ENCODE results near the gene SLC19A1. TPM values are rescaled to one million over a fixed set of nuclear protein-coding genes. Genes with fewer than 3 reads are reported as not detected.

SLC19A1 gene
- polyA plus RNA-seq, 1 of the 3 experiments (the other 2 are of a cell fraction) = 15.0 TPM

GRCh38 chr21:45546636-45547544, 4.7 kb upstream of the SLC19A1 start:
- H3K4me1 ChIP-seq (ENCODE audit: control insufficient read depth in 1 of 2, insufficient read depth in 2 of 2, low read depth in 1 of 2, low read length in 1 of 2) = peaks cover 0 to 13% of the 10 kb centered on the region in 2 experiments; a peak in 1 of 4 replicates
- H2AFZ ChIP-seq (ENCODE audit: low read depth) = no peak overlapping the region
- ChIA-PET CTCF (interaction anchor here (1.0 to 3.1 kb wide), 5 partner anchors 9 to 274 kb away, joined by 3 to 14 read pairs (median 5); no protein-coding TSS in a partner anchor), POLR2A (no interaction called here)
- no peak for DNase-seq
- H3K36me3 ChIP-seq (replicated peaks in 1 of 2; ENCODE audit: control insufficient read depth in 1 of 2, insufficient read depth in 2 of 2, low read length in 1 of 2) = no peaks in the 10 kb centered on the region
- H3K27ac ChIP-seq (ENCODE audit: low read depth in 2 of 2, low read length in 1 of 2) = no peak overlapping the region
- no peak overlapping the region for H3K4me3 ChIP-seq (ENCODE audit: low read depth in 2 of 2, low read length in 1 of 2)
- H3F3A ChIP-seq (replicated peaks; ENCODE audit: insufficient read depth) = no peaks in the 10 kb centered on the region
- H4K20me1 ChIP-seq (ENCODE audit: insufficient read depth) = no peaks in the 10 kb centered on the region
- H3K4me2 ChIP-seq = no peak overlapping the region
- no peaks in the 10 kb centered on the region for H3K27me3 ChIP-seq (ENCODE audit: insufficient read depth)
- no peaks in the 10 kb centered on the region for H3K9me2 ChIP-seq
- no peaks in the 10 kb centered on the region for H3K9me3 ChIP-seq
- WGBS (ENCODE audit: low lambda C conversion rate) = 83% methylated on average over 16 of the region's 16 CpGs
- no peak overlapping the region for H3K9ac ChIP-seq
- TF ChIP-seq SIN3A (IDR thresholded peaks at IDR 0.05; ENCODE audit: borderline replicate concordance, low read depth, low read length) (no peak), TAF1 (IDR thresholded peaks at IDR 0.05; ENCODE audit: borderline replicate concordance, low read depth, low read length) (no peak)
- no peaks in the 10 kb centered on the region for H3K79me2 ChIP-seq (ENCODE audit: insufficient read depth)

DNA sequence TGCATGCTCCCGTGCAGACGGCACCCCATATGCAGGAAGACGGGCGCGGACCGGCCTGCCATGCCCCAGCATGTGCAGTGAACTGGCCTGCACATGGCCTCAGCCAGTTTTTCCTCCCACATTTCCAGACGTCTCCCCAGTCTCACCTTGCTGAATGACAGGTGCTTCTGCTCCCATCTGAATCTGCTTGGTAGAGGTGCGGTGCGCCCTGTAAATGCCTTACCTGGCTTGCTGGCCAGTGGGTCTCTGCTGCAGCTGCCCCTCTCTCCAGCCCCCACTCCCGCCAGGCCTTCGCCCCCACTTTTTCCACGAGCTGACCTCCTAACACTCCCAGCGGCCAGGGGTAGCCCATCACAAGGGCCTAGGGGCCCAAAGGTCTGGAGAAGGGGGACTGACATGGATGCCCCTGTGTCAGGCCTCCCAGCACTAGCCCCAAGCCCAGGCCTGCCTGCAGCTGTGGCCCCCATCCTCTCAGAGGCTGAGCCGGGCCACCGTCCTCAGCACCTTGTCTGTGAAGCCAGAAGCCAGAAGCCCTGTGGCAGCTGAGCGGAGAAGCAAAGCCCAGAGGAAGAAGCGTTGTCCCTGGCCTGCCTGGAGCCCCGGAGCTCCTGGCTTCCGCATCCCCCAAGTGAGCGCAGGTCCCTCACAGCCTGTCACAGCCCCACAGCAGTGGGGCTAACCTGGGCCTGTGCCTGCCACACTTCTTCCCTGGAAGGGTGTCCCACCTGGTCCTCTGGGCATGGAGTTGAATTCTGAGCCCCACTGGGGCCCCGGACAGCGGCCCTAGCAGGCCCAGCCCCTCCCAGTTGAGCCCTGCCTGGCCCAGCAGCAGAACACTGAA, 3.7 kb upstream of the SLC19A1 start:
- Histone ChIP-seq H3K4me3 (ENCODE audit: low read depth in 2 of 2, low read length in 1 of 2) (no peak overlapping the region), H3K4me2 (no peak overlapping the region), H3K27me3 (ENCODE audit: insufficient read depth) (no peaks in the 10 kb centered on the region), H3K36me3 (replicated peaks in 1 of 2; ENCODE audit: control insufficient read depth in 1 of 2, insufficient read depth in 2 of 2, low read length in 1 of 2) (no peaks in the 10 kb centered on the region), H3K79me2 (ENCODE audit: insufficient read depth) (peaks cover 7% of the 10 kb centered on the region; the same call in 1 of the 2 replicates), H3K4me1 (ENCODE audit: control insufficient read depth in 1 of 2, insufficient read depth in 2 of 2, low read depth in 1 of 2, low read length in 1 of 2) (peaks cover 0 to 19% of the 10 kb centered on the region in 2 experiments; a peak in 1 of 4 replicates), H3K9ac (no peak overlapping the region), H3F3A (replicated peaks; ENCODE audit: insufficient read depth) (no peaks in the 10 kb centered on the region), H2AFZ (ENCODE audit: low read depth) (no peak overlapping the region), H4K20me1 (ENCODE audit: insufficient read depth) (no peaks in the 10 kb centered on the region), H3K9me3 (no peaks in the 10 kb centered on the region), H3K9me2 (no peaks in the 10 kb centered on the region), H3K27ac (ENCODE audit: low read depth in 2 of 2, low read length in 1 of 2) (no peak overlapping the region)
- TF ChIP-seq RAD21 (IDR thresholded peaks at IDR 0.05; ENCODE audit: low read length) = no peak
- TF ChIP-seq, protein P1, sequence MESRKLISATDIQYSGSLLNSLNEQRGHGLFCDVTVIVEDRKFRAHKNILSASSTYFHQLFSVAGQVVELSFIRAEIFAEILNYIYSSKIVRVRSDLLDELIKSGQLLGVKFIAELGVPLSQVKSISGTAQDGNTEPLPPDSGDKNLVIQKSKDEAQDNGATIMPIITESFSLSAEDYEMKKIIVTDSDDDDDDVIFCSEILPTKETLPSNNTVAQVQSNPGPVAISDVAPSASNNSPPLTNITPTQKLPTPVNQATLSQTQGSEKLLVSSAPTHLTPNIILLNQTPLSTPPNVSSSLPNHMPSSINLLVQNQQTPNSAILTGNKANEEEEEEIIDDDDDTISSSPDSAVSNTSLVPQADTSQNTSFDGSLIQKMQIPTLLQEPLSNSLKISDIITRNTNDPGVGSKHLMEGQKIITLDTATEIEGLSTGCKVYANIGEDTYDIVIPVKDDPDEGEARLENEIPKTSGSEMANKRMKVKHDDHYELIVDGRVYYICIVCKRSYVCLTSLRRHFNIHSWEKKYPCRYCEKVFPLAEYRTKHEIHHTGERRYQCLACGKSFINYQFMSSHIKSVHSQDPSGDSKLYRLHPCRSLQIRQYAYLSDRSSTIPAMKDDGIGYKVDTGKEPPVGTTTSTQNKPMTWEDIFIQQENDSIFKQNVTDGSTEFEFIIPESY (IDR thresholded peaks at IDR 0.05; ENCODE audit: borderline replicate concordance, low read depth) = no peak
- no peak for TF ChIP-seq USF2 (IDR thresholded peaks at IDR 0.05; ENCODE audit: borderline replicate concordance, low read depth, low read length)
- TF ChIP-seq CHD2 (IDR thresholded peaks at IDR 0.05; ENCODE audit: low read length, partially characterized antibody) = no peak
- no peak for TF ChIP-seq RXRA (IDR thresholded peaks at IDR 0.05; ENCODE audit: borderline replicate concordance, low read depth)
- no peak for TF ChIP-seq CTCF (IDR thresholded peaks at IDR 0.05)
- TF ChIP-seq, protein P2, sequence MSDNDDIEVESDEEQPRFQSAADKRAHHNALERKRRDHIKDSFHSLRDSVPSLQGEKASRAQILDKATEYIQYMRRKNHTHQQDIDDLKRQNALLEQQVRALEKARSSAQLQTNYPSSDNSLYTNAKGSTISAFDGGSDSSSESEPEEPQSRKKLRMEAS (IDR thresholded peaks at IDR 0.05; ENCODE audit: low read depth) = no peak
- ChIA-PET CTCF (interaction anchor here (1.0 to 3.1 kb wide), 4 partner anchors 10 to 275 kb away, joined by 3 to 14 read pairs (median 6); no protein-coding TSS in a partner anchor), POLR2A (no interaction called here)
- DNase-seq = peak; percentile 12
- 87% methylated on average over 17 of the region's 22 CpGs for WGBS (ENCODE audit: low lambda C conversion rate)

Measured in SK-N-SH (cell line).